T-helper 9 cell (primary cell): ENCODE measurements around the gene ZNF655.

Experiments
- DNase-seq: peaks from one replicate; pipeline ENCODE4 v3.0.0-alpha.2; 2020

ZNF655 gene

DNA sequence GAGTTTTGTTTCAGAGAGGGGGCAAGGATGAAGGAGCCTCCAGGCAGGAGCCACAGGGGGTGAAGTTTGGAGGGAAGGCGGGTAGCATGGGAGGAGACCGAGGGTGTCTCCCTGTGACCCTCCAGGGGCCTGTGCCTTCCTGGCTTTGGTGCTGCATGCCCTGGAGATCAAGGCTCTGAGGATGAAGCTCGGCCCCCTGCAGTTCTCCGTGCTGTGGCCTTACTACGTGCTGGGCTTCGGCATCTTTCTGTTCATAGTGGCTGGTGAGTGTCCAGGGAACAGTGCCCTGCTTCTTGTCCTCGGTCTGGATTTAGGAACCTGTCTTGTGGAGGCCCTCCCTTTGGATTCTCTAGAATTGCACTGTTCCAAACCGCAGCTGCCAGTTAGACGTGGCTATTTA, 49.1 kb downstream of the ZNF655 start:
- no peak for DNase-seq

DNA sequence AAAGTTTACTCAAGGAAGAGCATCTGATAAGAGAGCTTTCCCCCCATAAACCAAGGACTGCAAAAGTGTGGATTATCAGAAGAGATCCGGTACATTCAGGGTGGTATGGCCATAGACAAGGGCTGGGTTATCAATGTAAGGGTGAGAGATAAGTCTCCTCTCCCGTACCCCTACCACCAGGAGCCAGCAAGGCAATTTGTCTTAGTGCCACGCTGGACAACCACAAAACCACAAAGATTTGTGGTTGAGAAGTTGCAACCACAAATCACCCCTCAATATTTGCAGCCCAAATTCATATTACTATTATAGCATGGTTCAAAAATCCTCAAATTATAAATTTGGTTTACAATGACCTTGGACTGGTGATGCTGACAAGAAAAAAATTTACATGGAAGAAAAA, 56.1 kb downstream of the ZNF655 start:
- DNase-seq, result no peak

DNA sequence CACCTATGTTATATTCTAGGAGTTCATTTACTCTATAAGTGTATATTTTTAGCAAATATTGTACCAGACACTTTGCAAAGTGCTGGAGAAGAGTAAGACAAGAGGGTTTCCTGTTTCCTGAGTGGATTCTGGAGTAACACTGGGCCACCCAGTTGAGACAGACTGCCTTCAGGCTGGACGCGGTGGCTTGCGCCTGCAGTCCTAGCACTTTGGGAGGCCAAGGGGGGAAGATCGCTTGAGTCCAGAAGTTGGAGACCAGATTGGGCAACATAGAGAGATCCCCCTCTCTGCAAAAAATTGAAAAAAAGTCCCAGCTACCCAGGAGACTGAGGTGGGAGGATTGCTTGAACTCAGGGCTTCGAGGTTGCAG, 57.5 kb downstream of the ZNF655 start:
- no peak for DNase-seq

DNA sequence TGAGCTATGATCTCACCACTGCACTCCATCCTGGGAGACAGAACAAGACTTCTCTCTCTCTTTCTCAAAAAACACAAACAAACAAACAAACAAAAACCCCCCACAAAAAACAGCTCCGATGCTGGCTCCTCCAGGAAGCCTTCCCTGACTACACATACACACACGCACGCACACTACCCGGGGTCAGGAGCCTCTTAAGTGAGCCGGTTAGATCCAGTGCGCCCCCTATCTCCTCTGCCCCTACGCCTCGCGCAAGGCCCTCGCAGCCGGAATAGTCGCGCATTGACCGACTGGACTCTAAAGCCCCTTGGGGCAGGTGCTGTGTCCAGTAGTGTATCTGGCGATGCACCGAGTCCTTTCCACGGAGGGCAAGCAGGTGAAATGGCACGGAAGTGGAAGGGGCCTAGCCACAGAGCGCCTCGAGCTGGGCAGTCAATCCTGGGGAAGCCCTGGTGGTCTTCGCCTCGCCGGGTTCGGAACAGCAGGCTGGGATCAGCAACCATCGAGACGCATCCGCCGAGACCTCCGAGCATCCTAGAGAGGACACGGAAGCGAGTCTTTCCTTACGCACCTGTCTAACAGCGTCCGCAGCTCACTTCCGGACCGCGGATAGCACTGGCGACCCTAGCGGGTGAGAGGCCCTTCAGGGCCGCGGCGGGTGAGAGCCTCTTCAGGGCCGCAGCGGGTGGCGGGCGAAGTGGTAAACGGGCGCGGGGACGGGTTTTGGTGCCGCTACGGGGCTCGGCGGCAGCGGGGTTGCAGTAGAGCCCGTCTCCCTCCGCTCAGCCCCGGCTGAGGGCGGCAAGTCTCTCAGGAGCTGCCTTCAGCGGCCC, 58.1 kb downstream of the ZNF655 start, which contains the start of gene ZSCAN25:
Gene ZSCAN25 (plus strand): TSS at position 588 of the 833 bp plus-strand sequence. CDS start 2,661 bp downstream, outside the sequence.
- peak; percentile 78 for DNase-seq

GRCh38 chr7:99617192-99617781, 58.8 kb downstream of the ZNF655 start:
- no peak for DNase-seq

- DNase-seq, result no peak
These were observed 60.3 kb downstream of the ZNF655 start for GRCh38 chr7:99618726-99619125.

DNA sequence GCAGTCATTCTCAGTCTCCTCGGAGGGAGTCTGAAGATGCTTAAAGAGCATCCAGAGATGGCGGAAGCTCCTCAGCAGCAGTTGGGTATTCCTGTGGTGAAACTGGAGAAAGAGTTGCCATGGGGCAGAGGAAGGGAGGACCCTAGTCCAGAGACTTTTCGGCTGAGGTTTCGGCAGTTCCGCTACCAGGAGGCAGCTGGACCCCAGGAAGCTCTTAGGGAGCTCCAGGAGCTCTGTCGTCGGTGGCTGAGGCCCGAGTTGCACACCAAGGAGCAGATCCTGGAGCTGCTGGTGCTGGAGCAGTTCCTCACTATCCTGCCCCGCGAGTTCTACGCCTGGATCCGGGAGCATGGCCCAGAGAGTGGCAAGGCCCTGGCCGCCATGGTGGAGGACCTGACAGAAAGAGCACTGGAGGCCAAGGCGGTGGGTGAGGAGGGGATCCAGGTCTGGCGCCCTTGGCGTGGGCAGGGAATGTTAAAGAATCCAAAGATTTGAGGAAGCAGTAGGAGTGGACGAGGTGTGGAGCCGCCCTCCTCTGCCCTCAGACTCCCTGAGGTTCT, 61.2 kb downstream of the ZNF655 start:
- DNase-seq, result no peak

DNA sequence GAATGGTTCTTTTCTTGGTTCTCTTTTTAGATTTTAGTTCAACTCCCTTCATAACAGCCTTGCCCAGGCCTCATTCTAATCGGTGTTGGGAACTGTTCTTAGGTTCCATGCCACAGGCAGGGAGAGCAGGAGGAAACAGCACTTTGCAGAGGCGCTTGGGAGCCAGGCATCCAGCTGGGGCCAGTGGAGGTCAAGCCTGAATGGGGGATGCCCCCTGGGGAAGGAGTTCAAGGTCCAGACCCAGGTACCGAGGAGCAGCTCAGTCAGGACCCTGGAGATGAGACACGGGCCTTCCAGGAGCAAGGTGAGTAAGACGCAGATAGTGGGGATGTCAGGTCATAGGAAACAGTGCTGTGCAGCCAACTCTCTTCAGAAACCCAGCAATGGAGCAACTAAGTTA, 62.8 kb downstream of the ZNF655 start:
- DNase-seq, result no peak

- DNase-seq, result no peak
These were observed 64.2 kb downstream of the ZNF655 start for GRCh38 chr7:99622596-99622995.

GRCh38 chr7:99623091-99623693, 64.8 kb downstream of the ZNF655 start:
- no peak for DNase-seq

DNA sequence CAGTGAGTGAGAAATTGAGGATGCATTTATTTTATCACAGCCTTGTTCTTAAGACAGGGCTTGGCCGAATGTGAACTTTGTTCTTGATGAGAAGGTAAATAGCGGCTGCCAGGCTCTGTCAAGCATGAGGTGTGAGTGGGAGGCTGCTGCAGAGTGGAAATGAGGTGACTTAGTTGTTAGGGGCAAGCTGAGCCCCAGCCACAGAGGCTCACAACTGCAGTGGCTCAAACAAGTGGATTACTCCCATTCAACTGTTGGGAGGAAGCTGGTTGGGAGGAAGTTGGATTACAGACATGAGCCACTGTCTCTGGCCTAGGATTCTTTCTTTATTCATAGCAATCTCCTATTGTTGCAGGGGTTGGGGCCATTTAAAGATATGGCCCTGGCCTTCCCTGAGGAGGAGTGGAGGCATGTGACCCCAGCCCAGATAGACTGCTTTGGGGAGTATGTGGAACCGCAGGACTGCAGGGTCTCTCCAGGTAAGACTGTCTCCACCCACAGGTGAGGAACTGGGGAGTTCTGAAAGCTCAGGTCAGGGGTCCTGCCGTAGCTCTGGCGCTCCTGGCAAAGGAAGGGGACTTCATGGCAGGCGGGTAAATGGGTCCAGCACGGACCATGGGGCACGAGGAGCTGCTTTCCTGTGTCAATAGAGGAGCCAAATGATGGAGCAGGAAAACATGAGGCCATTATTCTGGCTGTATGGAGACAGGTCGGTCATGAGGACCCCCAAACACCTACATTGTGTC, 65.4 kb downstream of the ZNF655 start:
- DNase-seq, result no peak

- DNase-seq, result peak; percentile 58
These were observed 66.0 kb downstream of the ZNF655 start for GRCh38 chr7:99624484-99624883.

GRCh38 chr7:99625321-99625720, 66.9 kb downstream of the ZNF655 start:
- no peak for DNase-seq

DNA sequence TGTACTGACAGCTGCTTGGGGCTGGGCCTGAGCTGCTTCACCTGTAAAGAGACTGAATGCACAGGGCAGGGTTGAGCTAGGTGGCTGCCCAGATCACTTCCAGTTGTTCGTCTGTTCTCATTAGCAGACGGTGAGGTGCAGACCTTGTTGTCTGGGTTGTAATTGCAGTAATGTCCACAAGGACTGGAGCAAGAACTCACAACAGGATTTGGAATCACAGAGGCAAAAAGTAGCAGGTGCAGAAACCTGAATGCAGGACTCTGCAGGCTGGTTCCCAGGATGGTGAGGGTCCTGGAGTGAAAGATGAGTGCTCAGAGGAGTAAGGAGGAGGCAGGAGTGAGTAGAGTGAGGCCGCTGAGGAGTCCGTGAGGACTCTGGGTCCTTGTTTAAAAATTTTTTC, 67.5 kb downstream of the ZNF655 start:
- no peak for DNase-seq
